ENCODE results near the gene UGT1A3.

The UGT1A3 gene

DNA sequence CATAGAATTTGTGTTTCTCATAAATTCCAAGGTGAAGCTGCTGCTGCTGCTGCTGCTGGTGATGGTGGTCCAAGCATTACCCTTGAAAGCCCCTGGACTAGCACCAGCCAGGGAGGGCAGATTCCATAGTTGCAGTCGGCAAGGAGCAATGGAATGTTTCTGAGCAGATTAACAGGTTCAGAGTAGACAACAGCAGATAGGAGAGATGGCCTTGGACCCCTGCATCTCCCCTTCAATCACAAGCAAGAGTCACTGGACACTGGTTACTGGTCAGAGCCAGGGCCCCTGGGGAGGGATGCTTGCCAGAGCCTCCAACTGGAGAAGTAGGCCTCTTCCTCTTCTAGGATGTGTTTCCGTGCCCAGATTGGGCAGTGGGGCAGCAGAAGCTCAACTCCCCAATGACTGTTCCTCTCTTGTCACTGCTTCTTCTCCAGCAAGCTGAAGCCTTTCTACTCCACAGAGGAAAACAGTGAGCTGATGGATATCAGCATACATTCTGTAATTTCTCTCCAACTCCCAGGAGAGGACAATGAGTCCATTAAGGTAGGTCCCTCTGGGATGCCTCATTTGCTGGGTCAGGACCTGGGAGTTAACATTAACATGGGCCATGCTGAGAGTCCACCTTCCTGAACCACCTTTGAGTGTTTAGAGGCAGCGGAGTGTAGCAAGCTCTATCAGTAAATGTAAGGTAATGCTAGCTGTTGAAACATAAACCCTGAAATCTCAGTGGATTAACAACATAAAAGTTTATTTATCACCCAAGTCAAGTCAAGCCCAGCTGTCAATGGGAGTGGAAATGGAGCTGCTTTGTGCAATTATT, 84.6 kb downstream of the UGT1A3 start:
- TF ChIP-seq YY1 (IDR thresholded peaks at IDR 0.05; ENCODE audit: low read depth) (no peak), ZBTB7A (IDR thresholded peaks at IDR 0.05; ENCODE audit: low read depth) (no peak), RAD21 (IDR thresholded peaks at IDR 0.05; ENCODE audit: low read depth) (no peak), CEBPB (IDR thresholded peaks at IDR 0.05) (no peak), TCF12 (IDR thresholded peaks at IDR 0.05; ENCODE audit: low read depth) (no peak), TAF1 (IDR thresholded peaks at IDR 0.05; ENCODE audit: low read depth) (no peak), TEAD4 (IDR thresholded peaks at IDR 0.05) (no peak)

- TF ChIP-seq, protein P1, sequence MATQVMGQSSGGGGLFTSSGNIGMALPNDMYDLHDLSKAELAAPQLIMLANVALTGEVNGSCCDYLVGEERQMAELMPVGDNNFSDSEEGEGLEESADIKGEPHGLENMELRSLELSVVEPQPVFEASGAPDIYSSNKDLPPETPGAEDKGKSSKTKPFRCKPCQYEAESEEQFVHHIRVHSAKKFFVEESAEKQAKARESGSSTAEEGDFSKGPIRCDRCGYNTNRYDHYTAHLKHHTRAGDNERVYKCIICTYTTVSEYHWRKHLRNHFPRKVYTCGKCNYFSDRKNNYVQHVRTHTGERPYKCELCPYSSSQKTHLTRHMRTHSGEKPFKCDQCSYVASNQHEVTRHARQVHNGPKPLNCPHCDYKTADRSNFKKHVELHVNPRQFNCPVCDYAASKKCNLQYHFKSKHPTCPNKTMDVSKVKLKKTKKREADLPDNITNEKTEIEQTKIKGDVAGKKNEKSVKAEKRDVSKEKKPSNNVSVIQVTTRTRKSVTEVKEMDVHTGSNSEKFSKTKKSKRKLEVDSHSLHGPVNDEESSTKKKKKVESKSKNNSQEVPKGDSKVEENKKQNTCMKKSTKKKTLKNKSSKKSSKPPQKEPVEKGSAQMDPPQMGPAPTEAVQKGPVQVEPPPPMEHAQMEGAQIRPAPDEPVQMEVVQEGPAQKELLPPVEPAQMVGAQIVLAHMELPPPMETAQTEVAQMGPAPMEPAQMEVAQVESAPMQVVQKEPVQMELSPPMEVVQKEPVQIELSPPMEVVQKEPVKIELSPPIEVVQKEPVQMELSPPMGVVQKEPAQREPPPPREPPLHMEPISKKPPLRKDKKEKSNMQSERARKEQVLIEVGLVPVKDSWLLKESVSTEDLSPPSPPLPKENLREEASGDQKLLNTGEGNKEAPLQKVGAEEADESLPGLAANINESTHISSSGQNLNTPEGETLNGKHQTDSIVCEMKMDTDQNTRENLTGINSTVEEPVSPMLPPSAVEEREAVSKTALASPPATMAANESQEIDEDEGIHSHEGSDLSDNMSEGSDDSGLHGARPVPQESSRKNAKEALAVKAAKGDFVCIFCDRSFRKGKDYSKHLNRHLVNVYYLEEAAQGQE (IDR thresholded peaks at IDR 0.05; ENCODE audit: low read depth) = no peak
- TF ChIP-seq USF1 (IDR thresholded peaks at IDR 0.05) = peak; percentile 92
These were observed 85.4 kb downstream of the UGT1A3 start for GRCh38 chr2:233814056-233814835.

GRCh38 chr2:233815861-233816260, 87.0 kb downstream of the UGT1A3 start:
- TF ChIP-seq EGR1 (IDR thresholded peaks at IDR 0.05) = no peak
- no peak for TF ChIP-seq EP300 (IDR thresholded peaks at IDR 0.05; ENCODE audit: borderline replicate concordance)
- no peak for TF ChIP-seq TAF1 (IDR thresholded peaks at IDR 0.05; ENCODE audit: low read depth)
- no peak for TF ChIP-seq NFIC (IDR thresholded peaks at IDR 0.05)
- no peak for TF ChIP-seq CEBPB (IDR thresholded peaks at IDR 0.05)
- TF ChIP-seq, protein P1 (IDR thresholded peaks at IDR 0.05; ENCODE audit: low read depth) = no peak
- TF ChIP-seq, protein P2, sequence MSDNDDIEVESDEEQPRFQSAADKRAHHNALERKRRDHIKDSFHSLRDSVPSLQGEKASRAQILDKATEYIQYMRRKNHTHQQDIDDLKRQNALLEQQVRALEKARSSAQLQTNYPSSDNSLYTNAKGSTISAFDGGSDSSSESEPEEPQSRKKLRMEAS (IDR thresholded peaks at IDR 0.05) = no peak
- TF ChIP-seq TEAD4 (IDR thresholded peaks at IDR 0.05) = no peak
- TF ChIP-seq USF1 (IDR thresholded peaks at IDR 0.05) = no peak
- TF ChIP-seq TCF12 (IDR thresholded peaks at IDR 0.05; ENCODE audit: low read depth) = no peak
- no peak for TF ChIP-seq ZBTB7A (IDR thresholded peaks at IDR 0.05; ENCODE audit: low read depth)
- no peak for TF ChIP-seq FOXM1 (IDR thresholded peaks at IDR 0.05; ENCODE audit: borderline replicate concordance, low read depth)
- TF ChIP-seq CREB1 (IDR thresholded peaks at IDR 0.05; ENCODE audit: low read depth) = no peak
- TF ChIP-seq YY1 (IDR thresholded peaks at IDR 0.05; ENCODE audit: low read depth) = no peak
- TF ChIP-seq RAD21 (IDR thresholded peaks at IDR 0.05; ENCODE audit: low read depth) = no peak

DNA sequence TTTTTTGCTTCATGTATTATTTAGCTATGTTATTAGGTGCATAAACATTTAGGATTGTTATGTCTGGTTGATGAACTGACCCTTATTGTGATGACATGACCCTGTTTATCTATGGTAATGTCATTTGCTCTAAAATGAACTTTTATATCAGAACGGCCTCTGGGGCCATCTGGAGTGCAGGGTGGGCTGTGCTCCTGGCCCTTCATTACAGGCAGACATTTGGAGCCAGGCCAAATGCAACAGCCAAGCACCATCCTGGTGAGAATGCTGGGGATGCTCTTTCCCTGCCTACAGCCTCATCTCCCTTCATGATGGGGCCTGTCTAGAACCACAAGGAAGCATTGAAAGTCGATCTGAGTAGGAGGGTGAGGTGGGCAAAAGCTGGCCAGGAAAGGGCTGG, 87.5 kb downstream of the UGT1A3 start:
- TF ChIP-seq CEBPB (IDR thresholded peaks at IDR 0.05) = no peak

DNA sequence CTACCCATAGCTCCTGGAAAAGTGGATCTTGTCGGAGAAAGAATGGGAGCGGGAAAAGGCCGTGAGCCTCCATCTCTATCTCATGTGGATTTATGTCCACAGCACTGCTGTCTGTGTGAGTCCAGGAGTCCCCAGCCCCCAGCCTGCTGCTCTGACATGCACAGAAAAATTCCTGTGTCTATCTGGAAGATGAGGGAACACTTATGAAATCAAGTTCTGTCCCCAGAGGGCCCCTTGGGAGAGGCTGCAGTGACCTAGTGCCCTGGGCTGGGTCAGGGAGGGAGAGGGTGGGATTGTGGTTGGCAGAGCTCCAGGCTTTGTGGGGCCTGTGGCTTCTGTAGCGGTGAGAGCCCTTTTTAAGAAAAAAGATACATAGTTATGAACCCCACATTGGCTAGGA, 87.9 kb downstream of the UGT1A3 start:
- TF ChIP-seq EGR1 (IDR thresholded peaks at IDR 0.05) = no peak
- no peak for TF ChIP-seq TEAD4 (IDR thresholded peaks at IDR 0.05)
- TF ChIP-seq CREB1 (IDR thresholded peaks at IDR 0.05; ENCODE audit: low read depth) = no peak
- no peak for TF ChIP-seq ZBTB7A (IDR thresholded peaks at IDR 0.05; ENCODE audit: low read depth)
- no peak for TF ChIP-seq YY1 (IDR thresholded peaks at IDR 0.05; ENCODE audit: low read depth)
- TF ChIP-seq NFIC (IDR thresholded peaks at IDR 0.05) = no peak
- no peak for TF ChIP-seq TAF1 (IDR thresholded peaks at IDR 0.05; ENCODE audit: low read depth)
- TF ChIP-seq, protein P2 (IDR thresholded peaks at IDR 0.05) = no peak
- TF ChIP-seq FOXM1 (IDR thresholded peaks at IDR 0.05; ENCODE audit: borderline replicate concordance, low read depth) = no peak
- TF ChIP-seq EP300 (IDR thresholded peaks at IDR 0.05; ENCODE audit: borderline replicate concordance) = no peak
- TF ChIP-seq USF1 (IDR thresholded peaks at IDR 0.05) = no peak
- no peak for TF ChIP-seq RAD21 (IDR thresholded peaks at IDR 0.05; ENCODE audit: low read depth)
- no peak for TF ChIP-seq TCF12 (IDR thresholded peaks at IDR 0.05; ENCODE audit: low read depth)
- TF ChIP-seq CEBPB (IDR thresholded peaks at IDR 0.05) = no peak
- TF ChIP-seq, protein P1 (IDR thresholded peaks at IDR 0.05; ENCODE audit: low read depth) = no peak
